Activated CD4-positive, alpha-beta T cell treated with anti-CD3 and anti-CD28 coated beads for 36 hours (primary cell): Measurements from ENCODE around the gene ODF4. TPM values are rescaled to one million over a fixed set of nuclear protein-coding genes. Genes with fewer than 3 reads are reported as not detected.
"Not testable (repeated sequence)": the region's sequence is repeated elsewhere in the genome, so short reads cannot be mapped to it uniquely, and the experiment has no call there.

Experiments used
- ATAC-seq: fragments of 200-7000 bp; cut with Tn5 transposase; one replicate; pipeline ENCODE4 v1.10.0; 2021; ENCODE audit warnings: mild to moderate bottlenecking, moderate library complexity
- CTCF ChIA-PET: fragments of 350-600 bp; sonication (Branson Sonifier 250); formaldehyde crosslinking; loops from one replicate; lab custom pipeline; 2021; ENCODE audit warnings: antibody characterized with exemption; lab: Charles Lee
- POLR2A ChIA-PET: fragments of 350-600 bp; sonication (Branson Sonifier 250); formaldehyde crosslinking; loops from one replicate; lab custom pipeline; 2021; ENCODE audit warnings: antibody characterized with exemption, inconsistent platforms; lab: Charles Lee
- DNase-seq: peaks from one replicate; pipeline ENCODE4 v3.0.0-alpha.2; 2020
- H3K27ac Mint-ChIP-seq: one replicate; pipeline ENCODE4 v1.8.0; 2021; ENCODE audit warnings: mixed read lengths
- H3K27me3 Mint-ChIP-seq: one replicate; pipeline ENCODE4 v1.8.0; 2021; ENCODE audit warnings: mixed read lengths
- H3K36me3 Mint-ChIP-seq: one replicate; pipeline ENCODE4 v1.8.0; 2021; ENCODE audit warnings: low read depth, mixed read lengths
- H3K4me1 Mint-ChIP-seq: one replicate; pipeline ENCODE4 v1.8.0; 2021; ENCODE audit warnings: mixed read lengths
- H3K4me3 Mint-ChIP-seq: one replicate; pipeline ENCODE4 v1.8.0; 2021; ENCODE audit warnings: mild to moderate bottlenecking, moderate library complexity, mixed read lengths
- H3K9me3 Mint-ChIP-seq: one replicate; pipeline ENCODE4 v1.8.0; 2021; ENCODE audit warnings: low read depth, mixed read lengths
- intact Hi-C, 2 experiments: fragments of 100-400 bp; cut with DNase I in 1 of 2; cut with micrococcal nuclease in 1 of 2; formaldehyde crosslinking; loops; one replicate each; pipeline versions ENCODE4 v1.14.2 to v1.15.1; 2022 to 2024; cut with DNase I, micrococcal nuclease
- total RNA-seq, 2 experiments: library from RNA; stranded (reverse); gene quantifications; one replicate each; pipeline ENCODE4 v1.2.3, GENCODE V29; 2021

The ODF4 gene
- total RNA-seq, 2 experiments from 2014 or later: not detected

DNA sequence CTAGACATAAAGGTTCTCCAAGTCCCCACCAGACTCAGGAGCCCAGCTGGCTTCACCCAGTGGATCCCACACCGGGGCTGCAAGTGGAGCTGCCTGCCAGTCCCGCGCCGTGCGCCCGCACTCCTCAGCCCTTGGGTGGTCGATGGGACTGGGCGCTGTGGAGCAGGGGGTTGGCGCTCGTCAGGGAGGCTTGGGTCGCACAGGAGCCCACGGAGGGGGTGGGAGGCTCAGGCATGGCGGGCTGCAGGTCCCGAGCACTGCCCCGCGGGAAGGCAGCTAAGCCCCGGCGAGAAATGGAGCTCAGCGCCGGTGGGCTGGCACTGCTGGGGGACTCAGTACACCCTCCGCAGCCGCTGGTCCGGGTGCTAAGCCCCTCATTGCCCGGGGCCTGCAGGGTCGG lies 7.4 kb downstream of the ODF4 start:
- H3K36me3 Mint-ChIP-seq, POLR2A ChIA-PET, CTCF ChIA-PET: not testable (repeated sequence)

DNA sequence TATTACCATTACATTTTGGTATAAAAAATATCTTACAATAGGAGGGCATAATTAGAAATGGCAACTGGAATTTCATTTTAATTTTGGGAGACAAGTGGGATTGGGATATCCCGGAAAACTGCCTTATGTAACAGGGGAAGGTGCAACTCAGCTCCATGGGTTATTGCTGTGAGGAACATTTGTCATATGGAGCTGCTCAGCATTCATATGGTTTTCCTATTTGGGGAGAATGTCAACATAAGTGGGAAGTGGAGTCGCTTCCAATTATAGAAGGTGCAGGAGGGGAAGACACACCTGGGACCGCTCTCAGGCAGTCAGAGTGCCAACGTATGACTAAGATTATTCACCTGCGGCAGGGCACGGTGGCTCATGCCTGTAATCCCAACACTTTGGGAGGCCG lies 10.7 kb downstream of the ODF4 start:
- no peaks in the 10 kb centered on the region for H3K36me3 Mint-ChIP-seq
- H3K27ac Mint-ChIP-seq: no peak overlapping the region
- POLR2A ChIA-PET: no interaction called here
- H3K9me3 Mint-ChIP-seq: no peaks in the 10 kb centered on the region
- no peak overlapping the region for H3K4me3 Mint-ChIP-seq
- no peaks in the 10 kb centered on the region for H3K4me1 Mint-ChIP-seq
- intact Hi-C loops: no loop called here
- CTCF ChIA-PET: no interaction called here
- no peak for DNase-seq
- ATAC-seq: no peak
- peaks cover 19% of the 10 kb centered on the region for H3K27me3 Mint-ChIP-seq

More for the DNA sequence above, 7.4 kb downstream of the ODF4 start:
- H3K4me3 Mint-ChIP-seq, H3K4me1 Mint-ChIP-seq, H3K9me3 Mint-ChIP-seq, H3K27ac Mint-ChIP-seq, intact Hi-C loops, ATAC-seq, DNase-seq: not testable (repeated sequence)
- peaks cover 19% of the 10 kb centered on the region for H3K27me3 Mint-ChIP-seq

DNA sequence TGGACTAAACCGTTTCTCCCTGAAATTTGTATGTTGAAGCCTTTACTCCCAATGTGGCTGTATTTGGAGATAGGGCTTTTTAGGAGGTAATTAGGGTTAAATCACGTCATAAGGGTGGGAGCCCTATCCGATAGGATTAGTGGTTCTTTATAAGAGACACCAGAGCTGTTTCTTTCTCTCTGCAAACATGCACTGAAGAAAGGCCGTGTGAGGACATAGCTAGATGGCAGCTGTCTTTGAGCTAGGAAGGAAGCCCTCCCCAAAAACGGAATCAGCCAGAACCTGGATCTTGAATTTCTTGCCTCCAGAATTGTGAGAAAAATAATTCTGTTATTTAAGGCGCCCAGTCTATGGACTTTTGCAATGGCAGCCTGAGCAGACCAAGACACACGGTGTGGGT lies 14.1 kb downstream of the ODF4 start:
- peaks cover 3% of the 10 kb centered on the region for H3K27me3 Mint-ChIP-seq
- POLR2A ChIA-PET: no interaction called here
- H3K4me3 Mint-ChIP-seq: no peak overlapping the region
- intact Hi-C loops: no loop called here
- no peaks in the 10 kb centered on the region for H3K9me3 Mint-ChIP-seq
- H3K27ac Mint-ChIP-seq: no peak overlapping the region
- ATAC-seq (no peak), DNase-seq (no peak)
- no peaks in the 10 kb centered on the region for H3K36me3 Mint-ChIP-seq
- CTCF ChIA-PET: interaction anchor here (0.6 to 0.7 kb wide), 2 partner anchors 17 to 91 kb away, joined by 3 to 4 read pairs; no protein-coding TSS in a partner anchor
- no peaks in the 10 kb centered on the region for H3K4me1 Mint-ChIP-seq

DNA sequence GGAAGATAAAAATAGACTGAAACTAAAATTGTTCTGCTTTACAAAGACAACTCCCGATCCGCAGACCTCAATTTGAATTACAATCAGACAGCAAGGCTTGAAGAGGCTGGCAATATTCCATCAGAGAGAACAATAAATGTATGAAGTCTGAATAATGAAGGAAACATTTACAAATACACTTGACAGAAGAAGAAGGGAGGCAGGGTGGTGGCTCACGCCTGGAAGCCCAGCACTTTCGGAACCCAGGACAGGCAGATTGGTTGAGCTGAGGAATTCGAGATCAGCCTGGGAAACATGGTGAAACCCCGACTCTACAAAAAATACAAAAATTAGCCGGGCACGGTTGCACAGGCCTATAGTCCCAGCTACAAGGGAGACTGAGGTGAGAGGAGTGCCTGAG lies 14.6 kb downstream of the ODF4 start:
- Mint-ChIP-seq H3K36me3 (no peaks in the 10 kb centered on the region), H3K4me1 (no peaks in the 10 kb centered on the region), H3K4me3 (no peak overlapping the region), H3K27me3 (peaks cover 3% of the 10 kb centered on the region), H3K27ac (no peak overlapping the region), H3K9me3 (no peaks in the 10 kb centered on the region)
- intact Hi-C loops: no loop called here
- CTCF ChIA-PET: interaction anchor here (0.6 kb wide), 1 partner anchor 17 kb away, joined by 4 read pairs; no protein-coding TSS in a partner anchor
- no peak for ATAC-seq
- POLR2A ChIA-PET: no interaction called here
- no peak for DNase-seq

DNA sequence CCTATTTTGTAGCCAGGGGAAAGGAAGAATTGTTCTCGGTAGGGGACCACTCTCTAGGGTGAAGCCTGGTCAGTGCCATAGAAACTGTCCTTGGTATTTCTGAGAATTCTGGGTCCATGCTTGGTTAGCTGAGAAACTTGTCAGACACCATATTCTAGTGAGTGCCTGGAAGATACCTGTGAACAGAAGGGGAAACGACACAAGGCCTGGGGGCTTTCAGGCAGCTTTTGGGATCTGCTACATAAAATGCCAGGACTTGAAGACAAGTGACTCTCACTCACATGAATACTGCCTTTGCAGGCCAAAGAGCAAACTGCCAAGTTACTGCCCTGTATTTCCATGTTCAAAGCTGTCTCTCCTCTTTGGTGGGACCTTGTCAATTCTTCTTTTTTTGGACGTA lies 18.3 kb downstream of the ODF4 start:
- no peaks in the 10 kb centered on the region for H3K36me3 Mint-ChIP-seq

DNA sequence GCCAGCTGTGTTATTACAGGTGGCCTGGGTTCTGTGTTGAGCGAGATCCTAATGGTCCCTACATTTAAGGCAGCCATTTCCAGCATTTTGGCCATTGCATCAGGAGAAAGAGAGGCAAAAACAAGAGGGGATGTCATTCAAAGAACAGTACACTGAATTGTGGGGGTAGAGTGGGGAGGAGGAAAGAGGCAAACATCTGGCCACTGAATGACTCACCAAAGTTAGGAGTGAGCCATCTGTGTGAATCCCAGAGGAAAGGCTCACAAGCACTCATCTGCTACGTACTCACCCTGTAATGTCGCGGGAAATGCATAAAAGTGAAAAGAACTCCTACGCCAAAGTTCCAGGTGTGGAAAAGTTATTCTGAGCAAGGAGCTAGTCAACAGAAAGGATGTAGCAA lies 20.1 kb downstream of the ODF4 start:
- Mint-ChIP-seq H3K36me3 (no peaks in the 10 kb centered on the region), H3K27me3 (no peaks in the 10 kb centered on the region), H3K4me1 (peaks cover 10% of the 10 kb centered on the region), H3K27ac (no peak overlapping the region), H3K4me3 (no peak overlapping the region), H3K9me3 (no peaks in the 10 kb centered on the region)
- ChIA-PET CTCF (interaction anchor here (0.5 to 1.6 kb wide), 4 partner anchors 22 to 498 kb away, joined by 3 to 6 read pairs (median 4); no protein-coding TSS in a partner anchor), POLR2A (interaction anchor here (0.6 kb wide), 1 partner anchor 28 kb away, joined by 3 read pairs; no protein-coding TSS in a partner anchor)
- DNase-seq: no peak
- ATAC-seq: no peak
- intact Hi-C loops: no loop called here

More for the DNA sequence above, 18.3 kb downstream of the ODF4 start:
- no peak overlapping the region for H3K27ac Mint-ChIP-seq
- no peak for DNase-seq
- intact Hi-C loops: no loop called here
- H3K9me3 Mint-ChIP-seq: no peaks in the 10 kb centered on the region
- peaks cover 10% of the 10 kb centered on the region for H3K4me1 Mint-ChIP-seq
- ChIA-PET CTCF (no interaction called here), POLR2A (no interaction called here)
- H3K4me3 Mint-ChIP-seq: no peak overlapping the region
- no peaks in the 10 kb centered on the region for H3K27me3 Mint-ChIP-seq
- ATAC-seq: no peak

DNA sequence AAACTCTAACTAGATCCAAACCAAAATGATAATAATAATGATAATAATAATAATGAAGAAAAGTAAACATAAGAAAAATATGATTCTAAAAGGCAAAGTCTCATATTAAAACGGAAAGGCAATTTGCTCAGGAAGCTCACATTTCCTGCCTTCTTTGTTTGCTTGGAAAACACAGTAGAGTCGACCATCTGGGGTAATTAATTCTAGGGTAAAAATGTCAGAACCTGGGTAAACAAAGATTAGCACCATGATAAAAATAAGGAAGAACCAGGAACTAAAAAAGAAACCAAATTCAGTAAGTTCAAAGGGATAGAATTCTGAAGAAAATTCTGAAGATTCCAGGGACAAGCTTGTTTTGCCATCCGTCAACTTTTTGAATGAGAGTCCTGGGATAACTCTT lies 20.6 kb downstream of the ODF4 start:
- no peaks in the 10 kb centered on the region for H3K36me3 Mint-ChIP-seq
- DNase-seq (no peak), ATAC-seq (no peak)
- POLR2A ChIA-PET: interaction anchor here (0.6 to 1.1 kb wide), 3 partner anchors 29 to 807 kb away, joined by 3 read pairs; no protein-coding TSS in a partner anchor
- no peaks in the 10 kb centered on the region for H3K27me3 Mint-ChIP-seq
- no peaks in the 10 kb centered on the region for H3K9me3 Mint-ChIP-seq
- H3K27ac Mint-ChIP-seq: no peak overlapping the region
- H3K4me1 Mint-ChIP-seq: peaks cover 10% of the 10 kb centered on the region
- no peak overlapping the region for H3K4me3 Mint-ChIP-seq
- intact Hi-C loops: no loop called here
- CTCF ChIA-PET: interaction anchor here (0.5 to 1.6 kb wide), 4 partner anchors 16 to 143 kb away, joined by 3 to 6 read pairs (median 4); partner anchors contain the start of gene KRABD2

DNA sequence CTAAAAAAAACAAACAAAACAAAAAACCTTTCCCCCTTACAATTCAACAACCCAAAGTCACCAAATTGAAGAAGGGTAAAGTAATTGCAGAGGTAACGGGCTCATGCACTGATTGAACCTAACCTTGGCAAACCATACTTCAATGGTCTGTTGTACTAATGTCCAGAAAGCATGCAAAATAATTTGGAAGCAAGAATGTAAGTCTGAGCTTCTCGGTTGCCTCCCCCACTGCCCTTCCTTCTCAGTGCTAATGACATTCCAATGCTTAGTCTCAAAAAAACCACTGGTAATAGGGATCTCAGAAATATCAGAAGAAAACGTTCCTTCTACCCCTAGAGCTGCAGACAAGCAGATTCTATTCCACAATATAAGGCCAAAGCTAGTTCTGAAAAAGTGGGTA lies 21.1 kb downstream of the ODF4 start:
- ChIA-PET POLR2A (interaction anchor here (0.6 to 1.1 kb wide), 3 partner anchors 12 to 806 kb away, joined by 3 read pairs; no protein-coding TSS in a partner anchor), CTCF (interaction anchor here (1.0 to 1.6 kb wide), 2 partner anchors 16 to 23 kb away, joined by 4 to 6 read pairs; partner anchors contain the start of gene KRABD2)
- Mint-ChIP-seq H3K27me3 (no peaks in the 10 kb centered on the region), H3K27ac (no peak overlapping the region), H3K4me3 (no peak overlapping the region), H3K9me3 (no peaks in the 10 kb centered on the region), H3K4me1 (peaks cover 10% of the 10 kb centered on the region), H3K36me3 (no peaks in the 10 kb centered on the region)
- no peak for ATAC-seq
- DNase-seq: no peak
- intact Hi-C loops: no loop called here

DNA sequence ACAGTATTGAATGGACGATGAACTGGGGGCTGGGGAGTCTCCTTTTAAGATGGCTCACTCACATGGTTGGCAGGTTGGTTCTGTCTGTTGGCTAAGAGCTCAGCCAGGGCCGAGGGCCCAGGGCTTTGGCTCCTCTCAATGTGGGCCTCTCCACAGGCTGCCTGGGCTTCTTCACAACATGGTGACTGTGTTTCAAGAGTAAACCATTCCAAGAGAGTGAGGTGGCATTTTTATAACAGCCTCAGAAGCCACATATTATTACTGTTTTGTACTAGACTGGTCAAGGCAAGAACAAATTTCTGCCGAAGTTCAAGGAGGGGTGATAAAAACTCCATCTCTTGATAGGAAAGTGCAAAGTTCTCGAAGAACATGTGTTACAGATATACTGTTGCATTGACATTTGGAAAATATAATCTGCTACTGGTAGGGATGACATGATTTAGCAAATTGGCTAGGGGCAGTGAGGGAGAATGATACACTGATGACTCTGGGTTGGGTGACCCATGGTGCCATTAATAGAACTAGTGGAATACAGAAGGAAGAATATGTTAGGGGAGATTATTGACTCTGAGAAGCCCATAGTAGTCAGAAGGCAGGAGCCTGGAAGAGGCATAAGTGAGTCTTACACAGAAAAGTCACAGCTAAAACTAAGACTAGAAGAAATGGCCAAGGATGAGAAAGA lies 23.2 kb downstream of the ODF4 start:
- H3K4me1 Mint-ChIP-seq: peaks cover 10% of the 10 kb centered on the region
- H3K36me3 Mint-ChIP-seq: no peaks in the 10 kb centered on the region
- intact Hi-C loops: no loop called here
- no peaks in the 10 kb centered on the region for H3K9me3 Mint-ChIP-seq
- ATAC-seq (no peak), DNase-seq (no peak)
- no peak overlapping the region for H3K27ac Mint-ChIP-seq
- POLR2A ChIA-PET: no interaction called here
- H3K27me3 Mint-ChIP-seq: no peaks in the 10 kb centered on the region
- no peak overlapping the region for H3K4me3 Mint-ChIP-seq
- CTCF ChIA-PET: no interaction called here

DNA sequence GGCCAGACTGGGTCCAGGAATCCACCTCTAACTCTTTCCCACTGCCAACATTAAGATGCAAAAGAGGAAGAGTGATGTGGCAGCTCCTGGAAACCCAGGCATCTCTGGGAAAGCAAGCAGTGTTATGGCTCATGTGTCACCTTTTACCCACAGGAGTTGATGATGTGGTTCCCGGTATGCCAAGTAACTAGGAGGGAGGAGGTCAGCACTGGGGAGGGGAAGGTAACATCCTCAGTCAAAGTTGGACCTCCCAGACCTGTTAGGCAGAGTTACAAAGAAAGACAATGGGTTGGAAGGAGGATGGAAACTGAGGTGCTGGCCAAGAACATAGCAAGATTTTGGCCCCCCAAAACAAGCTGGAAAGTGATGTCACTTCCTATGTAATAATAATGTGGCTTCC lies 25.5 kb downstream of the ODF4 start:
- H3K27me3 Mint-ChIP-seq: no peaks in the 10 kb centered on the region
- H3K4me1 Mint-ChIP-seq: peaks cover 4% of the 10 kb centered on the region
- H3K9me3 Mint-ChIP-seq: no peaks in the 10 kb centered on the region
- DNase-seq (no peak), ATAC-seq (no peak)
- peaks cover 8% of the 10 kb centered on the region for H3K36me3 Mint-ChIP-seq
- ChIA-PET POLR2A (no interaction called here), CTCF (no interaction called here)
- no peak overlapping the region for H3K27ac Mint-ChIP-seq
- intact Hi-C loops: no loop called here
- no peak overlapping the region for H3K4me3 Mint-ChIP-seq

DNA sequence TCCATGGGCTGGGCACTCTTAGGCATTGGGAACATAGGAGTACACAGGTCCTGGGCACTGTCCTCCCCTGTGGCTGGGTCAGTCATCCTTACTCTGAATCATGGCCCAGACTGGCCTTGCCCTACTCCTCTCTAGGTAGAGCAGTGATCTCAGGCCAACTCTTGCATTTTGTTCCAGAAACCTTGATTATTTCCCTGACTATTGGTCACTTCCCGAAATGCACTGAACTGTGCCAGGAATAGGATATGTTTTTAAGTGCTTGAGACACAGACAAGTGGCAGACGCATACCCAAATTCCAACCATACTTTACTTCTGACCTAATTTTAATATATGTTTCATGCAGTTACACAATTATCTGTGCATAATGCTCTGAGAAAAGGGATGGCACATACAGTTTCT lies 26.6 kb downstream of the ODF4 start:
- H3K27ac Mint-ChIP-seq: no peak overlapping the region
- CTCF ChIA-PET: no interaction called here
- no peaks in the 10 kb centered on the region for H3K27me3 Mint-ChIP-seq
- no peak overlapping the region for H3K4me3 Mint-ChIP-seq
- H3K36me3 Mint-ChIP-seq: peaks cover 9% of the 10 kb centered on the region
- no peak for DNase-seq
- ATAC-seq: no peak
- no peaks in the 10 kb centered on the region for H3K9me3 Mint-ChIP-seq
- intact Hi-C loops: no loop called here
- peaks cover 2% of the 10 kb centered on the region for H3K4me1 Mint-ChIP-seq
- POLR2A ChIA-PET: no interaction called here

DNA sequence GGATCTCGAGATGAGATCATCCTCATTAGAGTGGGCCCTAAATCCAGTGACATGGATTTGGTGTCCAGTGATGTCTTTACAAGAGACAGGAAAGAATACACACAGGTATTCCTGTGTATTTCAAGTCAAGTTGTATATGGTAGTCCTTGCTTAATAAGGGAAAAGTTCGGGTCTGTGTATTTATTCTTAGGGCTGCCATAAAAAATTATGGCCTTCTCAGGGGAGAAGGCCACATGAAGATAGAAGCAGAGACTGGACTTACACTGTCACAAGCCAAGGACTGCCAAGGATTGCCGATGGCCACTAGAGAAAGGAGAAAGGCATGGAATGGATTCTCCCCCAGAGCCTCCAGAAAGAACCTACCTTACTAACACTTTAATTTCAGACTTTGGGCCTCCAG lies 28.6 kb downstream of the ODF4 start:
- Mint-ChIP-seq H3K4me3 (no peak overlapping the region), H3K9me3 (no peaks in the 10 kb centered on the region), H3K27me3 (no peaks in the 10 kb centered on the region), H3K4me1 (peaks cover 2% of the 10 kb centered on the region), H3K36me3 (peaks cover 9% of the 10 kb centered on the region), H3K27ac (no peak overlapping the region)
- DNase-seq (no peak), ATAC-seq (no peak)
- ChIA-PET POLR2A (no interaction called here), CTCF (no interaction called here)
- intact Hi-C loops: no loop called here
